ENCODE results near the gene IL1RAPL1.

Gene IL1RAPL1

GRCh38 chrX:28585767-28586166 is 1.5 kb upstream of the IL1RAPL1 start (continued):
- TF ChIP-seq POU6F1 (CRISPR knock-in tag; IDR thresholded peaks at IDR 0.05; ENCODE audit: borderline replicate concordance, low read depth) (no peak), PATZ1 (CRISPR knock-in tag; IDR thresholded peaks at IDR 0.05; ENCODE audit: borderline replicate concordance) (no peak), ZNF70 (CRISPR knock-in tag; IDR thresholded peaks at IDR 0.05) (no peak)

GRCh38 chrX:28586286-28586685 is 960 bp upstream of the IL1RAPL1 start:
- TF ChIP-seq ZFP30 (CRISPR knock-in tag; IDR thresholded peaks at IDR 0.05), result no peak
- TF ChIP-seq PPARA (CRISPR knock-in tag; IDR thresholded peaks at IDR 0.05; ENCODE audit: borderline replicate concordance), result no peak
- TF ChIP-seq SNAI2 (CRISPR knock-in tag; IDR thresholded peaks at IDR 0.05), result no peak
- TF ChIP-seq CSRNP3 (CRISPR knock-in tag; IDR thresholded peaks at IDR 0.05), result no peak
- TF ChIP-seq CSDC2 (CRISPR knock-in tag; IDR thresholded peaks at IDR 0.05), result no peak
- no peak for TF ChIP-seq TCF4 (CRISPR knock-in tag; IDR thresholded peaks at IDR 0.05; ENCODE audit: borderline replicate concordance)
- no peak for TF ChIP-seq OSR1 (CRISPR knock-in tag; IDR thresholded peaks at IDR 0.05)
- ATAC-seq, result peak; percentile 13; the same call in 1 of the 3 replicates

- TF ChIP-seq GLIS3 (CRISPR knock-in tag; IDR thresholded peaks at IDR 0.05) (no peak), PATZ1 (CRISPR knock-in tag; IDR thresholded peaks at IDR 0.05; ENCODE audit: borderline replicate concordance) (no peak), ZFP3 (CRISPR knock-in tag; IDR thresholded peaks at IDR 0.05) (no peak), SNAI2 (CRISPR knock-in tag; IDR thresholded peaks at IDR 0.05) (no peak), ESRRG (CRISPR knock-in tag; IDR thresholded peaks at IDR 0.05) (no peak)
- no peak for ATAC-seq
Measured at GRCh38 chrX:28589046-28589445, 1.8 kb downstream of the IL1RAPL1 start.

- ATAC-seq, result no peak
- no peak for TF ChIP-seq CREB5 (CRISPR knock-in tag; IDR thresholded peaks at IDR 0.05; ENCODE audit: low read depth)
- TF ChIP-seq GLIS3 (CRISPR knock-in tag; IDR thresholded peaks at IDR 0.05), result no peak
- TF ChIP-seq SNAI2 (CRISPR knock-in tag; IDR thresholded peaks at IDR 0.05), result no peak
- TF ChIP-seq ZNF565 (CRISPR knock-in tag; conservative IDR thresholded peaks at IDR 0.05; ENCODE audit: low read depth), result no peak
Measured at GRCh38 chrX:28590396-28590795, 3.1 kb downstream of the IL1RAPL1 start.

GRCh38 chrX:28591542-28591941 is 4.3 kb downstream of the IL1RAPL1 start:
- no peak for ATAC-seq
- TF ChIP-seq ZNF8 (CRISPR knock-in tag; IDR thresholded peaks at IDR 0.05) (no peak), TCF4 (CRISPR knock-in tag; IDR thresholded peaks at IDR 0.05; ENCODE audit: borderline replicate concordance) (no peak), CSDC2 (CRISPR knock-in tag; IDR thresholded peaks at IDR 0.05) (no peak), POU6F1 (CRISPR knock-in tag; IDR thresholded peaks at IDR 0.05; ENCODE audit: borderline replicate concordance, low read depth) (no peak), RARB (CRISPR knock-in tag; IDR thresholded peaks at IDR 0.05) (no peak), PATZ1 (CRISPR knock-in tag; IDR thresholded peaks at IDR 0.05; ENCODE audit: borderline replicate concordance) (no peak), ARNTL (CRISPR knock-in tag; IDR thresholded peaks at IDR 0.05; ENCODE audit: borderline replicate concordance, low read depth) (no peak), ZC3H10 (CRISPR knock-in tag; IDR thresholded peaks at IDR 0.05) (no peak), CREB5 (CRISPR knock-in tag; IDR thresholded peaks at IDR 0.05; ENCODE audit: low read depth) (no peak), CSRNP3 (CRISPR knock-in tag; IDR thresholded peaks at IDR 0.05) (no peak), ESRRG (CRISPR knock-in tag; IDR thresholded peaks at IDR 0.05) (no peak)

All from SK-N-SH treated with all-trans-retinoic acid at 6 μM for 48 hours (cell line).